ENCODE data around the gene AR.

GRCh38 chrX:67730296-67730695, 186.5 kb downstream of the AR start:
- TF ChIP-seq CTCF (IDR thresholded peaks at IDR 0.05) (no peak), POLR2A (IDR thresholded peaks at IDR 0.05; ENCODE audit: low read depth) (no peak), POLR2AphosphoS5 (IDR thresholded peaks at IDR 0.05) (no peak)

Measured in esophagus muscularis mucosa (tissue), 3 donors.